SHP77 treated with DMSO at 0.1 percent for 48 hours (cell line): ENCODE results near the gene NCF2.

ENCODE experiments used
- DNase-seq: peaks from one replicate; lab custom pipeline; 2025; lab: John Stamatoyannopoulos, UW

The NCF2 gene

GRCh38 chr1:183583466-183583865 lies 6.8 kb downstream of the NCF2 start:
- no peak for DNase-seq

GRCh38 chr1:183582021-183582713 lies 8.1 kb downstream of the NCF2 start:
- no peak for DNase-seq

- DNase-seq, result peak; percentile 38
These were observed 10.0 kb downstream of the NCF2 start for GRCh38 chr1:183580281-183580682.

- no peak for DNase-seq
These were observed 11.4 kb downstream of the NCF2 start for GRCh38 chr1:183578856-183579255.

- DNase-seq, result no peak
These were observed 12.3 kb downstream of the NCF2 start for GRCh38 chr1:183577897-183578465.

- DNase-seq, result no peak
These were observed 13.7 kb downstream of the NCF2 start for GRCh38 chr1:183576537-183576936.

- DNase-seq, result no peak
These were observed 14.7 kb downstream of the NCF2 start for GRCh38 chr1:183575606-183576005.

- no peak for DNase-seq
These were observed 17.5 kb downstream of the NCF2 start for GRCh38 chr1:183572721-183573120.

- DNase-seq, result no peak
These were observed 18.5 kb downstream of the NCF2 start for GRCh38 chr1:183571678-183572268.

GRCh38 chr1:183570451-183570850 lies 19.8 kb downstream of the NCF2 start:
- DNase-seq, result no peak

GRCh38 chr1:183569801-183570200 lies 20.5 kb downstream of the NCF2 start:
- DNase-seq, result no peak

- no peak for DNase-seq
These were observed 21.1 kb downstream of the NCF2 start for GRCh38 chr1:183569141-183569540.

- DNase-seq, result no peak
These were observed 21.9 kb downstream of the NCF2 start for GRCh38 chr1:183568176-183569021.

- DNase-seq, result peak; percentile 7
These were observed 22.7 kb downstream of the NCF2 start for GRCh38 chr1:183567584-183567983.

GRCh38 chr1:183566026-183566425 lies 24.2 kb downstream of the NCF2 start:
- DNase-seq, result no peak

- DNase-seq, result no peak
These were observed 25.0 kb downstream of the NCF2 start for GRCh38 chr1:183565261-183565660.

GRCh38 chr1:183562701-183563100 lies 27.6 kb downstream of the NCF2 start:
- no peak for DNase-seq

GRCh38 chr1:183559061-183559460 lies 31.2 kb downstream of the NCF2 start:
- no peak for DNase-seq

- no peak for DNase-seq
These were observed 35.7 kb downstream of the NCF2 start for GRCh38 chr1:183554577-183554976.

GRCh38 chr1:183553764-183554163 lies 36.5 kb downstream of the NCF2 start:
- no peak for DNase-seq

GRCh38 chr1:183553331-183553730 lies 36.9 kb downstream of the NCF2 start:
- DNase-seq, result no peak

GRCh38 chr1:183552891-183553290 lies 37.4 kb downstream of the NCF2 start:
- no peak for DNase-seq

GRCh38 chr1:183552441-183552840 lies 37.8 kb downstream of the NCF2 start:
- DNase-seq, result no peak
